GM12801 (cell line): ENCODE results near the gene ARL8B.

Experiments
- CTCF ChIP-seq: IDR thresholded peaks from one replicate; pipeline ENCODE4 v1.5.1; 2011; ENCODE audit warnings: control low read depth; ENCODE audit not compliant: insufficient read length; ENCODE audit errors: extremely low read depth

The ARL8B gene

GRCh38 chr3:5122030-5122740 lies at the start of gene ARL8B:
TSS of gene ARL8B (plus strand) at chr3:5122292. CDS start at chr3:5122466, 174 bp downstream.
- TF ChIP-seq CTCF, result peak; percentile 39

- TF ChIP-seq CTCF, result no peak
Observed at GRCh38 chr3:5073374-5074085, 48.6 kb upstream of the ARL8B start.

- no peak for TF ChIP-seq CTCF
Observed at GRCh38 chr3:5078151-5078550, 43.9 kb upstream of the ARL8B start.

- TF ChIP-seq CTCF, result no peak
Observed at GRCh38 chr3:5079761-5080160, 42.3 kb upstream of the ARL8B start.

GRCh38 chr3:5080779-5081550 lies 41.1 kb upstream of the ARL8B start:
- no peak for TF ChIP-seq CTCF

GRCh38 chr3:5082789-5083115 lies 39.3 kb upstream of the ARL8B start:
- no peak for TF ChIP-seq CTCF

- no peak for TF ChIP-seq CTCF
Observed at GRCh38 chr3:5084224-5084623, 37.9 kb upstream of the ARL8B start.
